Testis (tissue), 3 donors: ENCODE results near the gene TMBIM6. TPM values are rescaled to one million over a fixed set of nuclear protein-coding genes. Genes with fewer than 3 reads are reported as not detected.

Experiments
- DNase-seq: peaks from one replicate; pipeline ENCODE4 v3.0.0-alpha.2; 2019
- H3K27ac ChIP-seq, 2 donors: fragments of 200-600 bp; sonication (generic); one replicate each; pipeline ENCODE4 v1.5.1; 2019
- H3K27me3 ChIP-seq: fragments of 200-600 bp; sonication (generic); one replicate; pipeline ENCODE4 v1.5.1; 2019
- H3K36me3 ChIP-seq: fragments of 200-600 bp; sonication (generic); one replicate; pipeline ENCODE4 v1.5.1; 2017; ENCODE audit warnings: low read depth; ENCODE audit errors: missing control alignments
- H3K4me1 ChIP-seq: fragments of 200-600 bp; sonication (generic); one replicate; pipeline ENCODE4 v1.5.1; 2019
- H3K4me3 ChIP-seq, 2 donors: fragments of 200-600 bp; sonication (generic); one replicate each; pipeline ENCODE4 v1.5.1; 2017 to 2019
- H3K9me3 ChIP-seq: fragments of 200-600 bp; sonication (generic); one replicate; pipeline ENCODE4 v1.5.1; 2017
- CTCF ChIP-seq, 3 experiments: fragments of 450-650 bp in 2 of 3; fragments of 200-600 bp in 1 of 3; sonication (generic) in 1 of 3; IDR thresholded peaks; one replicate each; pipeline ENCODE4 v1.5.1; 2016 to 2019; ENCODE audit warnings: antibody characterized with exemption in 3 of 3, mild to moderate bottlenecking in 2 of 3, moderate library complexity in 1 of 3
- POLR2A ChIP-seq: fragments of 450-650 bp; IDR thresholded peaks from one replicate; pipeline ENCODE4 v1.6.1; 2017; ENCODE audit warnings: antibody characterized with exemption, mild to moderate bottlenecking, moderate library complexity
- WGBS, 2 donors: methylation state at CpG; one replicate each; pipeline ENCODE4 v1.1.5; 2018; 5-methylcytosine and 5-hydroxymethylcytosine counted together
- intact Hi-C: fragments of 100-400 bp; cut with DNase I; formaldehyde crosslinking; loops from one replicate; pipeline ENCODE4 v1.15.1; 2023; ENCODE audit warnings: low total_unique reads
- polyA plus RNA-seq: library from polyadenylated mRNA; stranded (reverse); fragments of 350-450 nt; fragmentation: Illumina TruSeq; extraction: RNeasy Lipid Tissue Mini Kit (QIAGEN cat#74804); gene quantifications from one replicate; pipeline ENCODE4 v1.2.3, GENCODE V29; 2014; ENCODE audit warnings: low read depth, low replicate concordance; ENCODE audit not compliant: insufficient read depth
- total RNA-seq, 2 donors: library from RNA; depleted of rRNA; stranded (reverse); fragments of >200 nt; gene quantifications; one replicate each; pipeline ENCODE4 v1.2.3, GENCODE V29; 2016

TMBIM6 gene
- total and polyA plus RNA-seq, 3 donors from 2014 or later = 407 to 618 (median 440) TPM

GRCh38 chr12:49805409-49805808, 64.1 kb downstream of the TMBIM6 start:
- Histone ChIP-seq H3K27ac (no peak overlapping the region), H3K9me3 (no peaks in the 10 kb centered on the region), H3K27me3 (no peaks in the 10 kb centered on the region), H3K4me3 (no peak overlapping the region), H3K4me1 (peaks cover 33% of the 10 kb centered on the region), H3K36me3 (no peaks in the 10 kb centered on the region)
- TF ChIP-seq CTCF (IDR thresholded peaks at IDR 0.05) (no peak), POLR2A (no peak)
- DNase-seq = no peak
- intact Hi-C loops = no loop called here
- 82 to 84% methylated on average over 5 of the region's 5 CpGs for WGBS, 2 donors

- intact Hi-C loops = no loop called here
- no peaks in the 10 kb centered on the region for H3K36me3 ChIP-seq
- H3K4me1 ChIP-seq = peaks cover 41% of the 10 kb centered on the region
- TF ChIP-seq POLR2A (no peak), CTCF (IDR thresholded peaks at IDR 0.05) (no peak)
- no peak for DNase-seq
- no peak overlapping the region for H3K4me3 ChIP-seq
- no peak overlapping the region for H3K27ac ChIP-seq
- no peaks in the 10 kb centered on the region for H3K9me3 ChIP-seq
- no peaks in the 10 kb centered on the region for H3K27me3 ChIP-seq
- 70 to 81% methylated on average over 7 of the region's 7 CpGs for WGBS, 2 donors
Observed at GRCh38 chr12:49806321-49806813, 65.0 kb downstream of the TMBIM6 start.

- Histone ChIP-seq H3K27me3 (no peaks in the 10 kb centered on the region), H3K4me1 (peaks cover 46% of the 10 kb centered on the region), H3K9me3 (no peaks in the 10 kb centered on the region), H3K27ac (no peak overlapping the region), H3K36me3 (no peaks in the 10 kb centered on the region), H3K4me3 (no peak overlapping the region)
- 79 to 85% methylated on average over 7 of the region's 7 CpGs for WGBS, 2 donors
- intact Hi-C loops = no loop called here
- no peak for TF ChIP-seq CTCF (IDR thresholded peaks at IDR 0.05)
- no peak for DNase-seq
Observed at GRCh38 chr12:49806877-49807276, 65.5 kb downstream of the TMBIM6 start.

GRCh38 chr12:49807991-49808580, 66.7 kb downstream of the TMBIM6 start:
- H3K4me3 ChIP-seq = no peak overlapping the region
- H3K4me1 ChIP-seq = peaks cover 49% of the 10 kb centered on the region
- H3K27me3 ChIP-seq = no peaks in the 10 kb centered on the region
- no peaks in the 10 kb centered on the region for H3K36me3 ChIP-seq
- intact Hi-C loops = no loop called here
- TF ChIP-seq POLR2A (no peak), CTCF (IDR thresholded peaks at IDR 0.05) (no peak)
- 60 to 71% methylated on average over 12 of the region's 12 CpGs for WGBS, 2 donors
- peak overlapping the region; percentile 29 to 73 for H3K27ac ChIP-seq
- DNase-seq = no peak
- H3K9me3 ChIP-seq = no peaks in the 10 kb centered on the region
